K562 (cell line): ENCODE measurements around the gene PDLIM7. TPM values are rescaled to one million over a fixed set of nuclear protein-coding genes. Genes with fewer than 3 reads are reported as not detected.

ENCODE experiments used
- ATF1 ChIP-seq, 2 experiments: fragments of 450-650 bp in 1 of 2; IDR thresholded peaks; 2 replicates each; pipeline ENCODE4 v1.6.1; 2016; ENCODE audit warnings: missing compliant biosample characterization in 1 of 2, missing genetic modification characterization in 1 of 2
- CCNT2 ChIP-seq: IDR thresholded peaks from 2 replicates; pipeline ENCODE4 v1.6.1; 2011; ENCODE audit warnings: borderline replicate concordance, low read depth, mild to moderate bottlenecking, moderate library complexity, mixed read lengths, low read length; ENCODE audit not compliant: insufficient read length; ENCODE audit errors: extremely low read depth
- ELF2 ChIP-seq: fragments of 250-450 bp; sonication (Bioruptor Pico); IDR thresholded peaks from 2 replicates; pipeline ENCODE4 v1.5.0; 2021; ENCODE audit warnings: mild to moderate bottlenecking
- HDAC2 ChIP-seq: fragments of 450-650 bp; IDR thresholded peaks from 2 replicates; pipeline ENCODE4 v1.6.1; 2016; ENCODE audit warnings: mild to moderate bottlenecking
- NCOA6 ChIP-seq: fragments of 450-650 bp; IDR thresholded peaks from 2 replicates; pipeline ENCODE4 v1.6.1; 2017; ENCODE audit warnings: mild to moderate bottlenecking
- PCBP1 ChIP-seq: fragments of 200-400 bp; formaldehyde crosslinking; IDR thresholded peaks from 2 replicates; pipeline ENCODE4 v1.6.1; 2018; ENCODE audit warnings: mild to moderate bottlenecking, low read depth, low read length; ENCODE audit not compliant: poor library complexity, severe bottlenecking
- PML ChIP-seq: IDR thresholded peaks from 2 replicates; pipeline ENCODE4 v1.6.1; 2012; ENCODE audit warnings: low read length, inconsistent platforms
- POLR2A ChIP-seq: fragments of 450-650 bp; conservative IDR thresholded peaks from 2 replicates; pipeline ENCODE4 v1.6.1; 2016
- PYGO2 ChIP-seq: fragments of 450-650 bp; IDR thresholded peaks from 2 replicates; pipeline ENCODE4 v1.6.1; 2016; ENCODE audit warnings: mild to moderate bottlenecking, missing genetic modification characterization, moderate library complexity, missing compliant biosample characterization
- ZKSCAN8 ChIP-seq: fragments of 200-800 bp; sonication (Bioruptor generic); IDR thresholded peaks from 2 replicates; pipeline ENCODE4 v1.6.1; 2016; ENCODE audit warnings: missing genetic modification characterization, missing compliant biosample characterization
- ZNF282 ChIP-seq: sonication (generic); formaldehyde crosslinking; IDR thresholded peaks from 2 replicates; pipeline ENCODE4 v1.8.1; 2023; ENCODE audit warnings: missing genetic modification reagents
- ZNF77 ChIP-seq: fragments of 250-450 bp; sonication (Bioruptor Pico); IDR thresholded peaks from 2 replicates; pipeline ENCODE4 v1.5.0; 2020
- polyA plus RNA-seq, 8 experiments: library from polyadenylated mRNA; depleted of rRNA in 4 of 8; stranded (reverse) in 5 of 8; unstranded in 3 of 8; fragments of >200 nt; fragmentation: Nextera tagmentation in 2 of 8; fragmentation: Illumina TruSeq in 1 of 8; extraction: Ambion mirVana in 2 of 8; extraction: Trizol in 1 of 8; gene quantifications; 2 replicates each; pipeline versions ENCODE4 v1.2.1 to v1.2.3, GENCODE V29; 2011 to 2014; ENCODE audit warnings: inconsistent platforms in 1 of 8, missing spikeins in 1 of 8
- total RNA-seq, 7 experiments: library from RNA; depleted of rRNA in 6 of 7; stranded (reverse); fragments of >200 nt in 6 of 7; fragmentation: Illumina TruSeq in 2 of 7; extraction: Trizol in 2 of 7; gene quantifications; 2 replicates each; pipeline versions ENCODE4 v1.2.1 to v1.2.3, GENCODE V29; 2011 to 2021; ENCODE audit warnings: low replicate concordance in 1 of 7
- TF ChIP-seq, protein P1 (sequence below): fragments of 250-450 bp; sonication (Bioruptor Pico); IDR thresholded peaks from 2 replicates; pipeline ENCODE4 v1.5.0; 2021; ENCODE audit warnings: mild to moderate bottlenecking, borderline replicate concordance
- TF ChIP-seq, protein P2 (sequence below), 2 experiments: fragments of 250-450 bp in 1 of 2; fragments of 450-650 bp in 1 of 2; sonication (Bioruptor Pico) in 1 of 2; IDR thresholded peaks; 2 replicates each; pipeline versions ENCODE4 v1.6.1 to v1.8.0; 2016 to 2021; ENCODE audit warnings: mild to moderate bottlenecking in 2 of 2, moderate library complexity in 2 of 2, missing compliant biosample characterization in 1 of 2, missing genetic modification characterization in 1 of 2
- TF ChIP-seq, protein P3 (sequence below), 2 experiments: IDR thresholded peaks; 2 replicates each; pipeline ENCODE4 v1.6.1; 2012; ENCODE audit warnings: improper control_type of control experiment in 2 of 2, low read depth in 2 of 2, low read length in 2 of 2, borderline replicate concordance in 1 of 2
- TF ChIP-seq, protein P4 (sequence below): fragments of 200-800 bp; sonication (Bioruptor generic); IDR thresholded peaks from 2 replicates; pipeline ENCODE4 v1.6.1; 2017; ENCODE audit warnings: missing genetic modification characterization, missing compliant biosample characterization
- TF ChIP-seq, protein P5 (sequence below): sonication (generic); formaldehyde crosslinking; IDR thresholded peaks from 2 replicates; pipeline ENCODE4 v1.8.0; 2022; ENCODE audit warnings: mild to moderate bottlenecking, missing genetic modification reagents
- TF ChIP-seq, protein P6 (sequence below): sonication (generic); formaldehyde crosslinking; IDR thresholded peaks from 2 replicates; pipeline ENCODE4 v1.9.0; 2022; ENCODE audit warnings: mild to moderate bottlenecking, missing genetic modification reagents

Gene PDLIM7
- total and polyA plus RNA-seq, 9 of the 15 experiments (the other 6 are each of a cell fraction or from before 2014, with no cell fraction given) = 2.1 to 124 (median 32.6) TPM

DNA sequence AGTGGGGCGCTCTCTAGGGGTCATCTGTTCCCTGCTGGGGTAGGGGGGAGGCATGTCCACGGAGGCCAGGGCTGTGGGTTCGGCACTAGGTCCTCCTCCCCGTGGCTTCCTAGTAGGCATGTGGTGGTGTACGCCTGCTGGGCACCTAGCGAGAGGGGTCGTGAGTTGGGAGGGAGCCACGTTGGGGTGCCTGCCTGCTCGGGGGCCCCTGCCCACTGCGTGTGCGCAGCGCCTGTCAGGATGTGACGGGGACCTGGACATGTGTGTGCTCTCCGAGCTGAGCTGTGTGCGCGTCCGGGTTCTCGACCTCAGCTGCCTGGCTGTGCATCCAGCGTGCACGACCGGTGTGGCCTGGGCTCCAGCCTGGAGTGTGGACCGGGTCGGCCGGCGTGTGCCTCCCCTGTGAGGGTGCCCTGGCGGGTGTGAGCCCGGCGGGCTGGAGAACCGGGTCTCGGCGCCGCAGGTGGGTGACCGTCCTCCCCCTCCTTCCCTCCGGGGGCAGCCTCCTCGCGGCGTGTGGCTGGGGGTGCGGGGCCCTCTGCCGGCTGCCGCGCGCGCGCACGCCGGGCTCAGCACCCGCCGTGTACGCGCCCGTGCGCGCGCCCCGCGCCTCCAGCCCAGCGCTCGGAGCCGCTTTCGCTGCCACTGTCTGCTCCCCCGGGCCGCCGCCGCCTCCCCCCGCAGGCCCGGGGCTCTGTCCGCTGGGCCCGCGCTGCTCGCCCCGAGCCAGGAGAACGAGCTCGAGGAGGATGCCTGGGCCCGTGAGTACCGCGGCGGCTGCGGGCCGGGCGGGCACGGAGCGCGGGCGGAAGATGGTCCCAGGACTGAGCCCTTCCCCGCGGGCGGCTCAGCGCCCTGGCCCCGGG, 51.0 kb downstream of the PDLIM7 start, which contains the start of gene PRR7 (continued):
- TF ChIP-seq, protein P1, sequence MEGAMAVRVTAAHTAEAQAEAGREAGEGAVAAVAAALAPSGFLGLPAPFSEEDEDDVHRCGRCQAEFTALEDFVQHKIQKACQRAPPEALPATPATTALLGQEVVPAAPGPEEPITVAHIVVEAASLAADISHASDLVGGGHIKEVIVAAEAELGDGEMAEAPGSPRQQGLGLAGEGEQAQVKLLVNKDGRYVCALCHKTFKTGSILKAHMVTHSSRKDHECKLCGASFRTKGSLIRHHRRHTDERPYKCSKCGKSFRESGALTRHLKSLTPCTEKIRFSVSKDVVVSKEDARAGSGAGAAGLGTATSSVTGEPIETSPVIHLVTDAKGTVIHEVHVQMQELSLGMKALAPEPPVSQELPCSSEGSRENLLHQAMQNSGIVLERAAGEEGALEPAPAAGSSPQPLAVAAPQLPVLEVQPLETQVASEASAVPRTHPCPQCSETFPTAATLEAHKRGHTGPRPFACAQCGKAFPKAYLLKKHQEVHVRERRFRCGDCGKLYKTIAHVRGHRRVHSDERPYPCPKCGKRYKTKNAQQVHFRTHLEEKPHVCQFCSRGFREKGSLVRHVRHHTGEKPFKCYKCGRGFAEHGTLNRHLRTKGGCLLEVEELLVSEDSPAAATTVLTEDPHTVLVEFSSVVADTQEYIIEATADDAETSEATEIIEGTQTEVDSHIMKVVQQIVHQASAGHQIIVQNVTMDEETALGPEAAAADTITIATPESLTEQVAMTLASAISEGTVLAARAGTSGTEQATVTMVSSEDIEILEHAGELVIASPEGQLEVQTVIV = peak; percentile 34; the same call in 1 of the 2 replicates
- TF ChIP-seq PML (peak; percentile 21; the same call in 1 of the 2 replicates), PCBP1 (no peak), PYGO2 (tag) (no peak), HDAC2 (no peak), ZNF282 (CRISPR knock-in tag) (no peak), ZNF77 (CRISPR knock-in tag) (peak; percentile 90; the same call in 1 of the 2 replicates), ZKSCAN8 (0 out of 2 replicates have a peak, but pooled peaks have one; percentile 33), ELF2 (peak; percentile 72), CCNT2 (peak; percentile 94), POLR2A (peak; percentile 74), NCOA6 (no peak), ATF1 (CRISPR knock-in tag; IDR thresholded peaks at IDR 0.05) (0 out of 2 replicates have a peak, but pooled peaks have one; percentile 2), ATF1 (tag; IDR thresholded peaks at IDR 0.05) (0 out of 2 replicates have a peak, but pooled peaks have one; percentile 10)
- TF ChIP-seq, protein P2, sequence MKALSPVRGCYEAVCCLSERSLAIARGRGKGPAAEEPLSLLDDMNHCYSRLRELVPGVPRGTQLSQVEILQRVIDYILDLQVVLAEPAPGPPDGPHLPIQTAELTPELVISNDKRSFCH (CRISPR knock-in tag; IDR thresholded peaks at IDR 0.05) = no peak
- TF ChIP-seq, protein P2 (tag; IDR thresholded peaks at IDR 0.05) = peak; percentile 64; the same call in 1 of the 2 replicates
- TF ChIP-seq, protein P3, sequence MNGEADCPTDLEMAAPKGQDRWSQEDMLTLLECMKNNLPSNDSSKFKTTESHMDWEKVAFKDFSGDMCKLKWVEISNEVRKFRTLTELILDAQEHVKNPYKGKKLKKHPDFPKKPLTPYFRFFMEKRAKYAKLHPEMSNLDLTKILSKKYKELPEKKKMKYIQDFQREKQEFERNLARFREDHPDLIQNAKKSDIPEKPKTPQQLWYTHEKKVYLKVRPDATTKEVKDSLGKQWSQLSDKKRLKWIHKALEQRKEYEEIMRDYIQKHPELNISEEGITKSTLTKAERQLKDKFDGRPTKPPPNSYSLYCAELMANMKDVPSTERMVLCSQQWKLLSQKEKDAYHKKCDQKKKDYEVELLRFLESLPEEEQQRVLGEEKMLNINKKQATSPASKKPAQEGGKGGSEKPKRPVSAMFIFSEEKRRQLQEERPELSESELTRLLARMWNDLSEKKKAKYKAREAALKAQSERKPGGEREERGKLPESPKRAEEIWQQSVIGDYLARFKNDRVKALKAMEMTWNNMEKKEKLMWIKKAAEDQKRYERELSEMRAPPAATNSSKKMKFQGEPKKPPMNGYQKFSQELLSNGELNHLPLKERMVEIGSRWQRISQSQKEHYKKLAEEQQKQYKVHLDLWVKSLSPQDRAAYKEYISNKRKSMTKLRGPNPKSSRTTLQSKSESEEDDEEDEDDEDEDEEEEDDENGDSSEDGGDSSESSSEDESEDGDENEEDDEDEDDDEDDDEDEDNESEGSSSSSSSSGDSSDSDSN (IDR thresholded peaks at IDR 0.05; ENCODE audit: borderline replicate concordance in 1 of 2, low read depth in 2 of 2, low read length in 2 of 2) = peak in 1 of 2 experiments; percentile 33; a peak in 1 of 4 replicates
- TF ChIP-seq, protein P4, sequence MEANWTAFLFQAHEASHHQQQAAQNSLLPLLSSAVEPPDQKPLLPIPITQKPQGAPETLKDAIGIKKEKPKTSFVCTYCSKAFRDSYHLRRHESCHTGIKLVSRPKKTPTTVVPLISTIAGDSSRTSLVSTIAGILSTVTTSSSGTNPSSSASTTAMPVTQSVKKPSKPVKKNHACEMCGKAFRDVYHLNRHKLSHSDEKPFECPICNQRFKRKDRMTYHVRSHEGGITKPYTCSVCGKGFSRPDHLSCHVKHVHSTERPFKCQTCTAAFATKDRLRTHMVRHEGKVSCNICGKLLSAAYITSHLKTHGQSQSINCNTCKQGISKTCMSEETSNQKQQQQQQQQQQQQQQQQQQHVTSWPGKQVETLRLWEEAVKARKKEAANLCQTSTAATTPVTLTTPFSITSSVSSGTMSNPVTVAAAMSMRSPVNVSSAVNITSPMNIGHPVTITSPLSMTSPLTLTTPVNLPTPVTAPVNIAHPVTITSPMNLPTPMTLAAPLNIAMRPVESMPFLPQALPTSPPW (CRISPR knock-in tag) = peak; percentile 84
- TF ChIP-seq, protein P5, sequence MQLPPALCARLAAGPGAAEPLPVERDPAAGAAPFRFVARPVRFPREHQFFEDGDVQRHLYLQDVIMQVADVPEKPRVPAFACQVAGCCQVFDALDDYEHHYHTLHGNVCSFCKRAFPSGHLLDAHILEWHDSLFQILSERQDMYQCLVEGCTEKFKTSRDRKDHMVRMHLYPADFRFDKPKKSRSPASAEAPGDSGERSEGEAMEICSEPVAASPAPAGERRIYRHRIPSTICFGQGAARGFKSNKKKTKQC (CRISPR knock-in tag) = 0 out of 2 replicates have a peak, but pooled peaks have one; percentile 19
- TF ChIP-seq, protein P6, sequence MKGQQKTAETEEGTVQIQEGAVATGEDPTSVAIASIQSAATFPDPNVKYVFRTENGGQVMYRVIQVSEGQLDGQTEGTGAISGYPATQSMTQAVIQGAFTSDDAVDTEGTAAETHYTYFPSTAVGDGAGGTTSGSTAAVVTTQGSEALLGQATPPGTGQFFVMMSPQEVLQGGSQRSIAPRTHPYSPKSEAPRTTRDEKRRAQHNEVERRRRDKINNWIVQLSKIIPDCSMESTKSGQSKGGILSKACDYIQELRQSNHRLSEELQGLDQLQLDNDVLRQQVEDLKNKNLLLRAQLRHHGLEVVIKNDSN (CRISPR knock-in tag) = peak; percentile 33
